GM19023 (cell line): ENCODE data around the gene NSG1.
"Not testable (repeated sequence)": the region's sequence is repeated elsewhere in the genome, so short reads cannot be mapped to it uniquely, and the experiment has no call there.

Experiments
- ATAC-seq: cut with Tn5 transposase; IDR thresholded peaks from one replicate; pipeline ENCODE4 v1.9.1; 2021; ENCODE audit warnings: mild to moderate bottlenecking, moderate library complexity; ENCODE audit not compliant: unreplicated experiment

NSG1 gene

GRCh38 chr4:4415107-4415805 is 28.4 kb downstream of the NSG1 start:
- ATAC-seq, result no peak

DNA sequence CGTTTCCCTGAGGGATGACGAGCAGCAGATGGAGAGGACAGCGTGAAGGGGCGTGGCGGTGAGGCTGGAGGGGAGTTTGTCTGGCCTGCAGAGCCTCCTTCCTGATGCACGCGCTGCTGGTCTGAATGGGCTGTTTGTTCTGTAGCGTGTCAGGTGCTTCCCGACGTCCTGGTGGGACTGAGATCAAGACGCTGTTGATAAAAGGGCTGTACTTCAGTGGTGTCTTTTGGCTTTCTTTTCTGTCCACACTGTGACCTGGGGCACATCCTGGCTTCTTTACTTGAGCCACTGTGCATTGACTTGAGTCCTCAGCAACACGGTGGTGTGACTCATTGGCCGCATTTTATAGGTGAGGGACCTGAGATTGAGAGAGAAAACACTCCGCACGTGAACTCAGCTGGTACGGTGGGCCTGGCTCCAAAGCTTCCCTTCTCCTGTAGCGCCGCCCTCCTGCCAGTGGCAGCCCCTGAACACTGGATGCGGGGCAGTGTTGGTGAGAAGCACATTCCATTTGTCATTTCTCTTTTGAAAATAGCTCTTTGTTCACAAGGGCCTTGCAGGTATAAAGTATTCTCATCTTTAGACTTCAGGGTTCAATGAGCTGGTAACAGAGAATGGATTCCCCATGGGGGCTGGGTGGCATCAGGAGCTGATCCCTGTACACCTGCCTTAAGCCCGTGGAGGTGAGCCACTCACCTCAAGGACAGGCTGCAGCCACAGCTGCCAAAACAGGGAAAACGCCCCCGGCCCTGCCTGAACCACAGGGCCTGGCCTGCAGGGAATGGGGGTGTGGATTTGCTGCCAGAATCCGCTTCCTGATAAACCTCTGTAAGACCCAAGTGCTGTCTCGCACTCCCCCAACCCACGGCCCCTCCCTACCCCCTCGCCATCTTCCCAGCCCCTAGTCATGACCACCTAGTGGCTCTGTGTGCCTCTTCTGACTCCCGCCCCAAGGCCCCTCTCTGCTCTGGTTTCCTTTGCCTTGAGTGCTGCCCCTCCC is 29.2 kb downstream of the NSG1 start:
- ATAC-seq, result no peak

GRCh38 chr4:4416981-4417380 is 30.1 kb downstream of the NSG1 start:
- ATAC-seq, result no peak

DNA sequence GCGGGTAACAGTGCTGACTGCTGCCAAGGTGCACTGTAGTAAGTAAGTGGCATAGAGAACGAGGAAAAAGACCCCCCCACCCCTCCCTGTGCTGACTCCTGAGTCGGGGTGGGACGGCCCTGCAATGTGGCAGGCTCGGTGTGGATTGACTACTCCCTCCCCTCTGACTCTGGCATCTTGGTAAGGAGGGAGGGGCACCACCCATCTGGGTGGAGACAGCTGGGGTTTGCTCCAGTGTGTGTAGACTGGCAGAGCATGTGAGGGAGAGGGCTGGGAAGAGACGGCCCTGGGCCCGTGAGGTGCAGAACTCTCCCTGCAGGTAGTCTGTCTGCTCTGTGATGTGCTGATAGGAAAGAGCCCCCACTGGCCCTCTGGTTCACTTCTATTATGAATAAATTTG is 31.0 kb downstream of the NSG1 start:
- ATAC-seq, result no peak

DNA sequence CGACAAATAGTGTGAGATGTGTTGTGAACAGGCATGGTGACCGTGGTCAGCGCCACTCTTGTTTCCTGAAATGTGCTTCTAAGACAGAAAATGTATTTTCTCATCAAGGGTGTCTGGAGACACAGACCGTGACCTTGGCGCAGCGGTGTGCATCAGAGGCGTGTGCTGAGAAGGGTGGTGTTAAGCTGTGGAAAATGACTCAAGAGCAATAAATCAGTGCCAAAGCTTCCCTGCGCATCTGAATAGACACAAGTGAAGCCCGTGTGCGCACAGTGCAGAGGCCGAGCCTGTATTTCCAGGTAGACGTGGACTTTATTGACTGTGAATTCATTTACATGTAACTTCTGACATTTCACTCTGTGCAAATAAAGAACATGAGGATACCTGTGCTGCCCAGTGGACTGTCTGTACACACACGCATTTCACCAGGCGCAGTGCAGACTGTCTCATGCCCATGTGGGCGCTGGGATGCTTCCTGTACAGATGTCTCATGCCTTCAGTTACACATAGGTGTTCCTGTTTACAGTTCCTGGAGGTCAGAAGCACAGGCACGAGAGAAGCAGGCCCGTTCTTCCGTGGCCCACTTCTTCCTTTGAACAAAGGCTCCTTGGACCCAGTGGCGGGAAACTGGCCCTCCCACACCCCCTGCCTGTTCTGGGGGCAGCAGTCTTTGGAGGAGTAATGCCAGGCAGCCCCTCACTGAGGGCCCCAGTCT is 31.9 kb downstream of the NSG1 start:
- no peak for ATAC-seq

DNA sequence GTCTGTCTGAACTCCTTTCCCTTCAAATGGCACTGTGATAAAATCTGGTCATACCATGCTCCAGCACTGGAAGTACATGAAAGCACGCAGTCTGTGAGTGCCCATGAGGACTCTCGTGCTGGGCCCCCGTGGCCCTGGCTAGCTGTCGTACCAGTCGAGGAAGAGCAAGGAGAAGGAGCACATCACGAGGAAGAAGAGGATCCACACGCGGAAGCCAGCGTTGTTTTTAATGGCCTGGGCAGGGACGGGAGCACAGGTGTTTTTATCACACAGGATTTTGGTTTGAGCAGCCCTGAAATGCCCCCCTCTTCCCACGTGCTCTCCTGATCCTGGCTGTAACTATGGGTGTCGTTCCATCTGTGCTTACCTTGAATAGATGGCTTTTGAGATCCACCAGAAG is 33.0 kb downstream of the NSG1 start:
- ATAC-seq, result no peak

- ATAC-seq, result no peak
These were observed 33.5 kb downstream of the NSG1 start for GRCh38 chr4:4420421-4420820.

DNA sequence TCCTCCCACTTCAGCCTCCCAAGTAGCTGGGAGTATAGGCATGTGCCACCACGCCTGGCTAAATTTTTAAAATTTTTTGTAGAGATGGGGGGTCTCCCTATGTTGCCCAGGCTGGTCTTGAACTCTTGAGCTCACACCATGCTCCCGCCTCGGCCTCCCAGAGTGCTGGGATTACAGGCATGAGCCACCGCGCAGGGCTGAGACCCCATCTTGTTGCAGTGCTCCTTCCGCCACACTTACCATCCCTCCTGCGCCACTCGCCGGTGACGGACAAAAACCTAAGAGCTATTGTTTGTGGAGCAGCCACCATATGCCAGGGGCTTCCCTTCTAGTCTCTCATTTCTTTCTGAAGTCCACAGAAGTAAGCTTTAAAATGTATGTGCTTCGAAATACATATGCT is 34.5 kb downstream of the NSG1 start:
- ATAC-seq, result no peak

GRCh38 chr4:4422117-4422516 is 35.2 kb downstream of the NSG1 start:
- not testable (repeated sequence) for ATAC-seq

DNA sequence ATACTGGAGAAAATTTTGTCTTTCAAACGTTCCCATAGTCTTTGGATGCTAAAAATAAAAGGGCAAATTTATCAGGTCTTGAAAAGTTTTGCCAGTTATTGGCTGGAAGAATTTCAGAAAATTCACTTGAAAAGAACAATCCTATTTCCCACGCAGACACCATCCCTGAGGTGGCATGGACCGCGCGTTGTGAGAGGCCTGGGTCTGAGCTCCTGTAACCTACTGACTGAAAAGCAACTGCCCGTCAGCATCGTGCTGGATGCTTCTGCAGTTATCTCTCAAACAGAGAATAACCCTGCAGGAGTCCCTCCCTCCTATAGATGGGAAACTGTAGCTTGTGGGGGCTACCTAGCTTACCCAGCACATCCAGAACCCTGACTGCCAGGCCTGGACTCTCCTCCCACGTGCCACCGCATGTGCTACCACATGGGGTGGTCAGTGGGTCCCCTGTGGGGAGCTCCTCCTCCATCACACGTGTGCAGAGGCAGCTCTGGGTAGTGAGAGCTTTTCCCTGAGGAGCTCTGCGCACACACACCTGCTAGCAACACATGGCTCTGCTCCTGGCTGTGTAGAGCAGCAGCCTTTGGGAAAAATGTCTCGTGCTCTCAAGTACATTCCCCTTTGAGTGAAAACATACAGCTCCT is 36.1 kb downstream of the NSG1 start:
- ATAC-seq, result no peak

DNA sequence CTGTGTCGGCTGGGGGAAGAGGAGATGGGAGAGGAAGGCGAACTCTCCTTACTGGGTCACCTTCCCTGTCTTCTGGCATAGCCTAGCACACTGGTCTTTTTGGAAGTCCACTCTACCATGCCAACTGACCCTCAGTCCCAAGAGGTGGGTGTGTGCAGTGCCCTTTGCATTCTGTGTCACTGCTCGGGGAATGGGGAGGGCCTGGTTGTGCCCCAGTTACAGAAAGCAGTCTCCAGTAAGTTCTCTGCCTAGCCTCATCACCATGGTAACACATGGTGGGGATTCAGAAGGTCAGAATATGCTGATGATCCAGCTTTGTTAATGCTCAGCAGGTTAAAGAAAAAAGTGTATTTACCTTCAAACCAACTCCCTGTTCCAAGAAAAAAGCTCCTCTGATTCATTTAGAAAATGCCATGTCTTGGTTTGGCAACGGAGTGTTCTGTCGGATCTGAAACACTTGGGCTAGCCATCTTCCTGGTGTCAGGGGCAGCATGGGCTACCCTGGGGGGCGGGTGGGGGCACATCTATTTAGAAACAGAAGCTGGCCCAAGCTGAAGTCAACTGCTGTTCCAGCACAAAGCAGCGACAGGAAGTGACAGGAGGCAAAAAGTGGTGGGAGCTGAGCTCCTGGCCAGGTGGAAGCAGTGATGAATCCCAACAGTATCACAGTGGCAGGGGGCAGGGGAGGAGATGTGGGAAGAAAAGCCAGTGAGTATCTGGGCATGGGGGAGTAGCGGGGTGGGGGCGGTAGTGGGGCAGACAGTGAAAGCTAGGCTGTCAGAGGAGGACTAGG is 37.0 kb downstream of the NSG1 start:
- ATAC-seq, result no peak

- no peak for ATAC-seq
These were observed 37.7 kb downstream of the NSG1 start for GRCh38 chr4:4424499-4425115.

DNA sequence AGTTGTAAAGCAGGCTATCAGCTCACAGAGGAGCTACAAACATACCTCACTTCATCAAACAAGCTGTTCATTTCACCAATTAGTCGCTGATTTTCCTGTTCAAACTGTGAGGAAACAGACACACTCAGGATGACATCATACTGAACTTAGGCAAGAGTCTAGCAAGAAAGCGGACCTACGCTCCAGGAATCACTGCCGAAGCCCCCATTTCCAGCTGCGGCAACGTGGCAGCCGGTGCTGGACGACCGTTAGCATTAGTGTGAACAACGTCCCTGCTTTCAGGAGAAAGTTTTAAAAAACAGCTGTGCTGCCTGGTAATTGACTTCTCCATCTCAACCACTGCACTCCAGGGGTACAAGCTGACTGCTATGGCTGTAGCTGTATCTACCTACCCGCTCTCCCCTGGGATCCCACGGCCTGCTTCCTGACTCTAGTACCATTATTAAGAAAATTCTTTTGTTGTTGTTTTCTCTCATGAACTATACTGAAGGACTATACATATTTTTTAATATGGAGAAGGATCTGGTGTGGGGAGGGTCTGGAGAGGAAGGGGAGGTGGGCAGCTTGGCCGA is 38.3 kb downstream of the NSG1 start:
- no peak for ATAC-seq

GRCh38 chr4:4425696-4426095 is 38.8 kb downstream of the NSG1 start:
- no peak for ATAC-seq

DNA sequence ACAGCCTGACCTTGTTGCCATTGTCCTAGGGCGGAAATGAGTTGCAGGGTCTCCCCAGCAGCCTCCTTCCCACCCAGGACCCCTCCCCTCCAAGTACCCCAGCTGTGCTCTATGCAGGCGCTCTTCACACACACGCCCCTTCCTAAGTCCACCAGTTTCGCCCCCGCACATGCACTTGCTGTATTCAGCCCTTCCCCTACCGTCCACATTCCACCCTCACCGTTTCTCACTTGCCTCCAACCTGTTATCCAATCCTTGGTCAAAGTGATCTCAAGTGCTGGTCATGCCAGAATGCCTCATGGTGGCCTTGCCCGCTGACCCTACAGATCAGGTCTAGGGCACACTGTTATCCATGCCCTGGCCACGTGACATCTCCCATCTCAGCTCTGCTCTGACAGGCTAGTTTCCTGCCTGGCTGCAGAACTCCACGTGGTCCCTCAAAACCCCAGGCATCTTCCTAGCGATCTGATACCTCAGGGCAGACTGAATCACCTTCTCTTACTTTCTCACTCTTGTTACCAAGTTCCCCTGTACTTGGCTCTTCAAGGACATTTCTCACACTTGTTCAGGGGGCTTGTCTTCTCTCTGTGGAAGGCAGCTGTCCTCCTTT is 39.7 kb downstream of the NSG1 start:
- ATAC-seq, result no peak

DNA sequence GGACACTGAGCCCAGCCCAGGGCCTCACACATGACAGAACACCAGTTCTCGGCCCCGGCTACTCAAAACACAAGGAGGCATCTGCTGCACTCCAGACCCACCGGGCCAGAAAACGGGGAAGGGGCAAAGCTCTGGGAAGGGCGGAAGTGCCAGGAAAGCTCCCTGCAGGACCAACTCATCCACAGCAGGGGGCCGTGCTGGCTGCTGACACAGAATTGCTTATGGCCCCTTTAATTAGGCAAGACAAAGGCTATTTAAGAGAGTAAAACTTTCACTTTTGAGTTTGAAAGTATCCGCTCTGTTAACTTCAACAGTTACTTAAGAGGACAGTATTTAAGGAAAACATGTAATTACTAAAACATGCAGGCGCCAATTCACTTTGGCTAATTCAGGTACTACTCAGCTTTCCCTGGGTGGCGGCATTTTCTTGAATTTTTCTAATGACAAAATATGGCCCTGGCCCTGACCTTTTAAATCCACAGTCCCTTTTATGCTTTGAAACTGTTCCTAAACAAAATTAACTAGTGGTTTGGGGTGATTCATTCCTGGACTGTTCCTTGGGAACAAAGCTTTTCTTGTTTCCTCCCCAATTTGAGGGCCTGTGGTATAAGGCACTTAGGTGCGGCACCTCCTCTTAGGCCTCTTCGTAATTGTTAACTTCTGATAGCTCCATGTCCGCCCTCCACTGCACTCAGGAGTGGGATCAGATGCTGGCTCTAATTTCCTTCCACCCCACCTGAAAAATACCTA is 40.4 kb downstream of the NSG1 start:
- no peak for ATAC-seq

DNA sequence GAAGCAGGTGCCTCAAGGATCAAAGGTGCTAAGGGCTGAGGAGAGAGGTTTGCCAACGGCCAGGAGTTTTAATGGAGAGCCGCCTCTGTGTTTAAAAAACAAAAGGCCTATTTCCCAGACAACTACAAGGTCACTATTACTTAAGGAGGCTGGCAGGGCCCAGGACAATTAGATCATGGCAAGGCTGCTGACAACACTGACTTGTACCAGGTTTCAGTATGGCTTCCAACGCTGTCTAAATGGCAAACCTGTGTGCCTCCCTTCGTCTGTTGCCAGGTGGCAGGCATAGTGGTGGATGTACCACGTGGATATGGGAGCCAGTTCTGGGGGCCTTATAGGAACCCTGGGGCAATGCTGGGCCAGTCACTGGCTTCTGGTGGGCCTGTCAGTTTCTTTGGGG is 41.0 kb downstream of the NSG1 start:
- ATAC-seq, result no peak
